ENCODE results near the gene DOLK. TPM values are rescaled to one million over a fixed set of nuclear protein-coding genes. Genes with fewer than 3 reads are reported as not detected.

Gene DOLK
- total RNA-seq, 4 donors from 2014 or later = 6.5 to 11.8 (median 6.6) TPM

- DNase-seq = no peak
- peak overlapping the region; percentile 44 to 68 (median 62) for H3K27ac ChIP-seq
- no peak for TF ChIP-seq POLR2A (IDR thresholded peaks at IDR 0.05)
- no peak for TF ChIP-seq CTCF (IDR thresholded peaks at IDR 0.05 in 4 of 5, conservative IDR thresholded peaks at IDR 0.05 in 1 of 5)
- peaks cover 0 to 20% of the 10 kb centered on the region in 2 donors for H3K36me3 ChIP-seq
- in situ Hi-C loops (cut with MboI; ENCODE audit: low sequenced_read_pairs in 4 of 4) = no loop called here
- no peak for ATAC-seq
- no peaks in the 10 kb centered on the region for H3K9me3 ChIP-seq
- intact Hi-C loops (cut with DNase I; ENCODE audit: low total_unique reads) = loop anchor here (1.0 kb wide), 1 partner anchor 38 kb away; no protein-coding TSS in a partner anchor
- peaks cover 4 to 13% of the 10 kb centered on the region in 2 donors for H3K4me1 ChIP-seq
- no peaks in the 10 kb centered on the region for H3K27me3 ChIP-seq
- H3K4me3 ChIP-seq = no peak overlapping the region
These were observed 45.6 kb downstream of the DOLK start for GRCh38 chr9:128901822-128902221.

GRCh38 chr9:128901379-128901778 lies 46.0 kb downstream of the DOLK start:
- Histone ChIP-seq H3K27ac (peak overlapping the region; percentile 44 to 68 (median 62)), H3K27me3 (no peaks in the 10 kb centered on the region), H3K9me3 (no peaks in the 10 kb centered on the region), H3K36me3 (peaks cover 0 to 20% of the 10 kb centered on the region in 2 donors), H3K4me1 (peaks cover 4 to 13% of the 10 kb centered on the region in 2 donors), H3K4me3 (no peak overlapping the region)
- TF ChIP-seq POLR2A (IDR thresholded peaks at IDR 0.05) = no peak
- TF ChIP-seq CTCF (IDR thresholded peaks at IDR 0.05 in 4 of 5, conservative IDR thresholded peaks at IDR 0.05 in 1 of 5) = no peak
- ATAC-seq (no peak), DNase-seq (no peak)
- in situ Hi-C loops (cut with MboI; ENCODE audit: low sequenced_read_pairs in 4 of 4) (no loop called here), intact Hi-C loops (cut with DNase I; ENCODE audit: low total_unique reads) (no loop called here)

GRCh38 chr9:128899566-128900322 lies 47.7 kb downstream of the DOLK start:
- Histone ChIP-seq H3K9me3 (no peaks in the 10 kb centered on the region), H3K4me1 (peaks cover 4 to 13% of the 10 kb centered on the region in 2 donors), H3K27me3 (no peaks in the 10 kb centered on the region), H3K27ac (peak overlapping the region; percentile 24 to 60 (median 46)), H3K36me3 (peaks cover 0 to 29% of the 10 kb centered on the region in 2 donors), H3K4me3 (no peak overlapping the region)
- intact Hi-C loops (cut with DNase I; ENCODE audit: low total_unique reads) = no loop called here
- TF ChIP-seq CTCF (IDR thresholded peaks at IDR 0.05 in 4 of 5, conservative IDR thresholded peaks at IDR 0.05 in 1 of 5) (no peak), POLR2A (IDR thresholded peaks at IDR 0.05) (no peak)
- in situ Hi-C loops (cut with MboI; ENCODE audit: low sequenced_read_pairs in 4 of 4) = no loop called here
- ATAC-seq (peak in 1 of 2 donors; percentile 26), DNase-seq (no peak)

GRCh38 chr9:128898845-128899565 lies 48.4 kb downstream of the DOLK start:
- DNase-seq (no peak), ATAC-seq (no peak)
- peaks cover 4 to 6% of the 10 kb centered on the region in 2 donors for H3K4me1 ChIP-seq
- in situ Hi-C loops (cut with MboI; ENCODE audit: low sequenced_read_pairs in 4 of 4) = no loop called here
- no peaks in the 10 kb centered on the region for H3K27me3 ChIP-seq
- TF ChIP-seq CTCF (IDR thresholded peaks at IDR 0.05 in 4 of 5, conservative IDR thresholded peaks at IDR 0.05 in 1 of 5) (no peak), POLR2A (IDR thresholded peaks at IDR 0.05) (no peak)
- intact Hi-C loops (cut with DNase I; ENCODE audit: low total_unique reads) = no loop called here
- H3K36me3 ChIP-seq = peaks cover 0 to 29% of the 10 kb centered on the region in 2 donors
- peak overlapping the region; percentile 24 to 60 (median 46) for H3K27ac ChIP-seq
- no peaks in the 10 kb centered on the region for H3K9me3 ChIP-seq
- H3K4me3 ChIP-seq = no peak overlapping the region
